Stimulated activated CD8-positive, alpha-beta memory T cell treated with anti-CD3 and anti-CD28 coated beads, Interleukin-15, amount 100 ng/mL, for 4 hours (primary cell): ENCODE measurements around the gene NACC1.

Source experiments
- DNase-seq, 2 donors: peaks; one replicate each; pipeline ENCODE4 v3.0.0-alpha.2; 2020; ENCODE audit warnings: low read depth in 2 of 2

The NACC1 gene

GRCh38 chr19:13100031-13100588 lies 18.0 kb upstream of the NACC1 start:
- DNase-seq = peak in 1 of 2 donors; percentile 43

DNA sequence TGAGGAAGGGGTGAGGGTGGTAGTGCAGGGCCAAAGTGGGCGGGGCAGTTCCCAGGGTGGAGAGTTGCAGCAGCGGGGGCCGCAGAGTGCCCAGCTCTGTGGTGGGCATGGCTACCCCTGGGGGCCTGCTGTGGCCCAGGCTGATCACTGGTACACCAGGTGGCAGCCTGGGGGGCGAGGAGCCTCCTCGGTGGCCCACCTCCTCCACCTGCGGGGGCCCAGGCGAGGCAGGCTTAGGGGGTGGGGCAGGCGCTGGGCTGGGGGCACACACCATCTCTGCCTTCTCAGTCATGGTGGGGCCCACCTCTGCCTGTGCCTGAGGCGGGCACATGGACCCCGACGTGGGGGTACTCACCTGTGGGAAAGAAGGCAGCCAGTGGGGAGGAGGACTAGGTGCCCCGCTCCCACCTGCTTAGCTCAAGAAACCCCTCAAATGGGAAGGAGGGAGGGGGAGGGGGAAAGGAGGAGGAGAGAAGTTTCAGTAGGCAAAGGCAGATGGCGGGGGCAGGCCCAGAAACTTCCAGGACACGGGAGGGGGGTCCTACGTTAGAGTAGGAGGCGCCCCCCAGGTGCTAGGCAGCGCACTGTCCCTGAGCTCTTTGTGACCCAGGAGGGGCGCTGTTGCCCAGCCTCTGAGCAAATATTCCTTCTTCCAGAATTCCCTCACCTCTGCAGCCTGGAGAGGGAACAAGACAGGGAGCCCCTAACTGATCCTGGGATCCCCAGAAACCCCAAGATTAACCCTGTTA lies 17.0 kb upstream of the NACC1 start:
- no peak for DNase-seq

DNA sequence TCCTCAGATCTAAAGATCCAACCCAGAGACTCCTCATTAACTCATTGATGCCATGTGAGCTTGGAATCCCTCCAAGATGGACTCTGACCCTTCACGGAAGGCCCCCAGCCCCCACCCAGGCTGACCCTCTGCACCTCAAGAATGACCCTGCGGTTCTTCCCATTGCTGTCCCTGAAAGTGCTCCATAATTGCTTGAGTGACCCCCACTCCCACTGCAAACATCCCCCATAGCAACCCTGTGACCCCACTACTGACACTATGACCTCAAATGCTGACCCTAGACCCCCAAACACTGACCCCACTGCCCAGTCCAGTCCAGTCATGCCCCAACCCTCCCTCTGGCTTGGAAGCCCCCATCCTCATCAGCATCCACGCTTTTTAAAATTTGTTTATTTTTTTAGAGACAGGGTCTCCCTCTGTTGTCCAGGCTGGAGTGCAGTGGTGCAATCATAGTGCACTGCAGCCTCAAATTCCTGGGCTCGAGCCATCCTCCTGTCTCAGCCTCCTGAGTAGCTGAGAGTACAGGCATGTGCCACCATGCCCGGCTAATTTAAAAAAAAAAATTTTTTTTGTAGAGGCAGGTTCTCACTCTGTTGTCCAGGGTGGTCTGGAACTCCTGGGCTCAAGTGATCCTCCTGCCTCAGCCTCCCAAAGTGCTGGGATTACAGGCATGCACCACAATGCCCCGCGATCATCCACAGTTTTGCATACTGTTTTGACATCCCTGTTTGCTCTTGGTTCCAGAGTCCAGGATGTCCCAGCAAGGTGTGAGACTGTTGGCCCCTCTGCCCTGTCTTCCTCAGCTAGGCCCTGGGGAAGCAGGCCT lies 16.3 kb upstream of the NACC1 start:
- DNase-seq = no peak

DNA sequence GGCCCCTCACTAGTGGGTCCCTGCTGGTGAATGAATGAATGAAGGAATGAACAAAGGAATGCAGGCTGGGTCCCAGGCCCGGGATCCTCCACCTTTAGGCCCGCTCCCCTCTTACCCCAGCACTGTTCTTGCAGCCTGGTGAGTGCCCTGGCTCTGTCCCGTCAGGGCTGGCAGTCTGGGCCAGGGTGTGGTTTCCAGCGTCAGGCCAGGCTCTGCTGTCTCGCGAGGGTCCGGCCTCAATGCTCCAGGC lies 15.7 kb upstream of the NACC1 start:
- DNase-seq = no peak

GRCh38 chr19:13102666-13103580 lies 15.1 kb upstream of the NACC1 start, which contains the start of gene LYL1:
Gene LYL1 (minus strand): TSS chr19:13102858. CDS start chr19:13101171, 1,687 bp downstream.
- no peak for DNase-seq

DNA sequence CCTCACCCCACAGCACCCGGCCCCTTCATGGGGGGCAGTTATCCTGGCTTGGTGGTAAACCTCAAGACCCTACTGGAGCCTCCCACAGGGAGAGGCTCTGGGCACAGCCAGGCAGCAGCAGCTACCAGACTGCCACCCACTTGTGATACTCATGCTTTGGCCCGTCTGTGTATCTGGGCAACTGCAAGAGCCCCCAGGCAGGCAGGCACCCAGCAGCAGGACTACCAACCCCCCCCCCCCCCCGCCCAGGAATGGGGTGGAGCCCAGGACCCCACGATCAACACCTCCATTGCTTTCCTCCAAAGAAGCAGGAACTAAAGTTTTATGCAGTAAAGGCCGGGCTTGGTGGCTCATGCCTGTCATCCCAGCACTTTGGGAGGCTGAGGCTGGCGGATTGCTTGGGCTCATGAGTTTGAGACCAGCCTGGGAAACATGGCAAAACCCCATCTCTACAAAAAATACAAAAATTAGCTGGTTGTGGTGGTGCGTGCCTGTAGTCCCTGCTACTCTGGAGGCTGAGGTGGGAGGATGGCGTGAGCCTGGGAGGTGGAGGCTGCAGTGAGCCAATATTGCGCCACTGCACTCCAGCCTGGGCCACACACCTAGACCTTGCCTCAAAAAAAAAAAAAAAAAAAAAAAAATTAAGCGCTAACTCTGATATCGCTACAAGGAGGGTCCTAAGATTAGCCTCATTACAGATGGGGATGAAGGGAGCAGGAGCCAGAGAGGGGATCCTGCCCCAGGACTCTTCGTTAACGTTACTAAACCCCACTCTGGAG lies 14.3 kb upstream of the NACC1 start:
- DNase-seq = no peak

DNA sequence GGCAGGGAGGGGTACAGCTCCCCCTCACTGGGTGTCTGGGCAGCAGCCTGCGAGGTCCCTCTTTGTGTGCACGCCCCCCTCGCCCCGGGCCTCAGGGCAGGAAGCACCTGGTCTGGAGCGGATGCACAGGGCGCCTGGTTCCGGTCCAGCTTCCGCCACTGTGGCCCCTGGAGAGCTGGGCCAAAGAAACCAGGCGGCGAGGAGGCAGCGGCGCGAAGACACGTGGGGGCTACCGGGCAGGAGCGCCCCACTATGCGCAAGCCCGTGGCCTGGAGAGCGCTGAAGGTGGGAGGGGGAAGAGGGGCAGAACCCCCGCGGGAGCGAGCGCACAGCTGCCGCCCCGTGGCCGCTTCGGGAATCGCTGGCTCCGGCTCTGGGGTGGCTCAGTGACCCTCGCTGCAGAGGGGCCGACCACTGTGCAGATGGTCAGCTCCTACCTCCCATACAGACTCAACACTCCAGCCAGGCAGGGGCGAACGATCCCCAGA lies 13.7 kb upstream of the NACC1 start:
- DNase-seq = no peak

GRCh38 chr19:13104848-13105711 lies 13.0 kb upstream of the NACC1 start:
- no peak for DNase-seq

DNA sequence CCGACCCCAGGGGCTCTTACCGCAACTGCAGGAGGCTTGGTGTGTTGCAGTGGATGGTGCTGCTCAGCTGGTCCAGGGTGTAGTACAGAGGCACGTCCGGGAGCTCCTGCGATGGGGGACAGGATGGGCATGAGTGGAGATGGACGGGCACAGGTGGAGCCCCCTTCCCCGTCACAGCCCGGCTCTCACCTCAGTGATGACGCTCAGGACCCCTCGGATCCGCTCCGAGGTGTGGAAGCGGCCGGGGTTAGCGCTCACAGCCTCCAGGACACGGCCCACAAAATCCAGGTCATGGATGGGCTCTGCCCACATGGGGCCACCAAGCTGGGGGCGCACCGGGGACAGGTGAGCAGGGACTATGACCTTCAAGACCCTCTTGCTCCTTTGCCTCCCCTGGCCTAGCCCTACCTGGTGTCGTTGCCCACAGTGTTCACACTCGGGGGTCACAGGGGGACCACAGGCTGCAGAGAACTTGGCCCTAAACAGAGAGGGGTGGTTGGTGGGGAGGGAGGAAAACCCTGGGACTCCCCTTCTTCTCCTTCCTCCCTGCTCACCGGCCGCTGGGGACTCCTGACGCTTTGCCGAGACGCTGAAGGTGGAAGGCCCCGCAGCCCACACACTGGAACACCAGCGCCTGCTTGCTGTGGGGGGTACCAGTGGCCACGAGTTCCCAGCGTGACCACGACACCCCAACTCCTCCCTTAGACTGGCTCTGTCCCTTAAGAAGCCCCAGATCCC lies 8.5 kb upstream of the NACC1 start:
- no peak for DNase-seq

GRCh38 chr19:13110099-13110610 lies 7.9 kb upstream of the NACC1 start:
- DNase-seq = no peak

GRCh38 chr19:13112555-13112954 lies 5.5 kb upstream of the NACC1 start:
- no peak for DNase-seq

- no peak for DNase-seq
Observed at GRCh38 chr19:13115936-13116281, 2.2 kb upstream of the NACC1 start.

DNA sequence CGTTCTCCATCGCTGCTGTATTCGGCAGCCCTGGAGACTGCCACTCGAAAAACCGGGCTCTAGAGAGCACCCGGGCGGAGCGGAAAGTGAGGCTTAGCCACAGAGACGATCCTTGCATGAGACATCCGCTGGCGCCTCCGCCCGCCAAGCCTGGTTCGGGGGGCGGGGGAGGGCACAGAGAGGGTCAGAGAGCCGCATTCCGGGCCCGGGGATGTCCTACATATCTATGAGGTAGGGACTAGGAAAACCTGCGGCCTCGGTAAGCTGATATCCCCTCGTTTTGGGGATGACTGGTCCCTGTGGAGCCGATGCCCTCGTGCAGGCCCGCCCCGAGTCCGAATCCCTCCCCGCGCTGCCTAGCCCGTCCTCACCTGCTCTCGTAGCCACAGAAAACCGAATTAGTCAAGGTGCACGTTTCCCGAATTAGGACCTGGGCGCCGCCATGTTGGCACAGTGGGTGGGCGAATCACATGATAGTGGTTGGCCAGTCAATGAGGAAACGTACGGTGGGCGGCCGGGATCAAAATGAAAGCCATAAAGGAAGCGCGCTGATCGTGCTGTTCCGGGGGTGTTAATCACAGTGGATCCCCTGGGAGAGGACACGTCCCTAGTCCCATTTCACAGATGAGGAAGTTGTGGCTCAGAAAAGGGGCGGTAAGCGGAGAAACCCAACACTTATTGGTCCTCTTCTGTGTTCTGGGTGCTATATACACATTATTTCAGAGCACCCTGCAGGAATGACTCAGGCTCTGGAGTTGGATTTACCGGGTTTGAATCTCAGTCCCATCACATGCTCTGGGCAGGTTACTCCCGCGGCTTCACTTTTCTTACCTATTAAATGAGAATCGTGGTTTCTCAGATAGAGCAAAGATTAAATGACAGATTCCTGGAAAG lies 1.5 kb upstream of the NACC1 start, which contains the start of gene TRMT1:
Gene TRMT1, minus strand, starts transcription at position 459 of the 894 bp plus-strand sequence. Its CDS starts 341 bp downstream, at position 118.
- peak; percentile 77 to 90 for DNase-seq

- DNase-seq = no peak
Observed at GRCh38 chr19:13117176-13117771, 790 bp upstream of the NACC1 start.

GRCh38 chr19:13118424-13119193 lies 545 bp downstream of the NACC1 start:
- DNase-seq = peak in 1 of 2 donors; percentile 46

DNA sequence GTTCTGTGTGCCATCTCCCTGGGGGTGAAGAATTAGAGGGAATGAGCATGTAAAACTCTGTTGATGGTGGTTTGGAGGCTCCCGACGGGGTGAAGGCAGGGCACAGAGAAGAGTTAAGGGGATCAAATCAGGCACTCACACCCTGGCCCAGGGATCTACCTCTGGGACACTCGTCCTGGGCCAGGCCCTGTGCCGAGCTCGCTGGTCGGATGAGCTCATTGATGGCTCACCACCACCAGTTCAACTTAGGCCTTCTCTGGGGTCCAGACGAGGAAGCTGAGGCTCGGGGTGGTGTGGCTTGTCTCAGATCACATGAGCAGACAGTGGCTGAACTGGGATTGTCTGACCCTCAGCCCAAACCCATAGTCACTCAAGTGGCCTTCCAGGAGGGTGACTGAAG lies 1.6 kb downstream of the NACC1 start:
- DNase-seq = no peak

- no peak for DNase-seq
Observed at GRCh38 chr19:13120031-13120430, 2.0 kb downstream of the NACC1 start.
